ENCODE results near the gene TCF20. TPM values are rescaled to one million over a fixed set of nuclear protein-coding genes. Genes with fewer than 3 reads are reported as not detected.
A peak's percentile ranks its signal among the peaks of the same experiment; 100 is the strongest.

The TCF20 gene
- polyA plus RNA-seq (2013, experiment 1 of 2): 11.3 TPM
- polyA plus RNA-seq (2013, experiment 2 of 2): 11.0 TPM

DNA sequence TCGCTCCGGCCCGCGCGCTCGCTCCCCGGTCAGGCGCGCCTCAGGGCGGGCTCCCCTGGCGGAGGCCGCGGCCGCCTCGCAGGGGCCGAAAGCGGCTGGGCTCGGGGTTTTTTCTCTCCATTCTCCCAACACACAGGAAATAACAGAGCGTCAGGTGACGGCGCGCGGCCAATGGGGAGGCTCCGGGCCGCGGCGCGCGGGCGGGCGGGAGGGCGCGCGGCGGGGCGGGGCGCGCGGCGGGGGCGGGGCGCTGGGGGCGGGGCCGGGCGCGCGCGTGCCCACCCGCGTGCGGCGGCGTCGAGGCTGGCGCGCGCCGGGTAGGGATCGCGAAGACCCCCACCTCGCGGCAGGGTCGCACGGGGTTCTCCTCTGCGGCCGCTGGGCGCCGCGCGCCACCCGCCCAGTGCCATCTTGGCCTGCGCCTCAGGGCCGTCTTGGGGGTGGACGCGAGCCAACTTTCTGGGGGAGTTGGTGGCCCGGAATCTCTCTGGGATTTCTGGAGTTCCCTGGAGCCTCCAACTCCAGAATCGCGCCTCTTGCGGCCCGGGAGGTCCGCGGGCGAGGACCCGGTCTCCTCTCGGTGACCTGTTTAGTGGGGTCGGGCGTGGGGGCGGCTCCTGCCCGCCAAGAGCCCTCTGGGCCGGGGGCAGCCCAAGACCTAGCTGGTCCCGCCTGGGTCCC is at the start of gene TCF20:
TSS of gene TCF20 (minus strand) at position 144 of the 681 bp plus-strand sequence. CDS start 55,348 bp downstream, outside the sequence.
- H4K91ac ChIP-seq (ENCODE audit: low read length): no peak within 1 kb of the TSS
- H3K4me1 ChIP-seq (ENCODE audit: control insufficient read depth, insufficient read depth, low read depth, low read length): peaks cover 12% of the 10 kb centered on the region
- no peaks in the 10 kb centered on the region for H3K9me3 ChIP-seq (ENCODE audit: control insufficient read depth, low read length)
- no peak within 1 kb of the TSS for H2AK5ac ChIP-seq (ENCODE audit: low read length, severe bottlenecking)
- WGBS: 43% methylated on average over 29 of the region's 91 CpGs
- peak within 1 kb of the TSS; percentile 74 to 79 for H3K23ac ChIP-seq (ENCODE audit: low read length in 2 of 2)
- peak within 1 kb of the TSS; percentile 94 for H2BK15ac ChIP-seq (ENCODE audit: low read depth, poor library complexity, severe bottlenecking)
- H3K27me3 ChIP-seq (ENCODE audit: control insufficient read depth in 1 of 2, insufficient read depth in 1 of 2, low read length in 2 of 2): peaks cover 0 to 8% of the 10 kb centered on the region in 2 experiments
- H3K9ac ChIP-seq (ENCODE audit: low read length): peak within 1 kb of the TSS; percentile 86
- H4K8ac ChIP-seq (ENCODE audit: low read length): peak within 1 kb of the TSS; percentile 67
- H2BK12ac ChIP-seq (ENCODE audit: low read length in 2 of 2): no peak within 1 kb of the TSS
- H3K4me3 ChIP-seq (ENCODE audit: insufficient read depth in 1 of 2, low read depth in 1 of 2, low read length in 2 of 2): peak within 1 kb of the TSS; percentile 73 to 92
- H3K27ac ChIP-seq (ENCODE audit: low read length, poor library complexity, severe bottlenecking): peak within 1 kb of the TSS; percentile 16
- H3K4me2 ChIP-seq (ENCODE audit: low read length, poor library complexity, severe bottlenecking): peak within 1 kb of the TSS; percentile 91
- peak within 1 kb of the TSS; percentile 80 for H2AFZ ChIP-seq (ENCODE audit: low read depth, low read length)
- DNase-seq: peak; percentile 83
- no peak within 1 kb of the TSS for H2BK5ac ChIP-seq (ENCODE audit: low read depth, low read length, poor library complexity, severe bottlenecking)
- no peaks in the 10 kb centered on the region for H3K36me3 ChIP-seq (ENCODE audit: control insufficient read depth in 1 of 2, insufficient read depth in 2 of 2, low read depth in 1 of 2, low read length in 2 of 2)
- peak within 1 kb of the TSS; percentile 17 to 61 for H3K14ac ChIP-seq (ENCODE audit: low read length in 2 of 2)
- peaks cover 1% of the 10 kb centered on the region for H3K79me1 ChIP-seq (replicated peaks; ENCODE audit: low read length, poor library complexity, severe bottlenecking)
- peak within 1 kb of the TSS; percentile 54 to 81 for H3K4ac ChIP-seq (ENCODE audit: low read depth in 1 of 2, low read length in 2 of 2)
- H3K18ac ChIP-seq (ENCODE audit: low read depth in 1 of 2, low read length in 2 of 2): peak within 1 kb of the TSS; percentile 69 to 85
- peak within 1 kb of the TSS; percentile 68 for H2BK120ac ChIP-seq (ENCODE audit: low read depth, low read length)

DNA sequence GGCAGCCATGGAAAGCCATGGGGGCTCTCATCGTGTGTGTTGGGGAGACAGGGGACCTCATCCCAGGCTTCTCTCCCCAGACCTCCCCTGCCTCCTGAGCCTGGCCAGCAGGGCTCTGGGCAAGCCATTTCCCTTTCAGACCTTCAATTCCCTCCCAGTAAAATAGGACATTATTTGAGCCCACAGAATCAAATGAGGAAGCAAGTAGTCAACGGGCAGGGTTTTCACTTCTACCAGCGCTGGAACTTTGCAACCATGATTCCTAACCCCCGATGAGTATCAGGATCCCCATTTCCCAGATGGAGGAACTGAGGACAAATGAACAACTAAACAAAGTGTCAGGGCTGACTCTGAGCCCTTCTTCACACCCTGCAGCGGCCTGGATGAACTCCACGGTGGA is 48.9 kb upstream of the TCF20 start:
- Histone ChIP-seq H2BK120ac (ENCODE audit: low read depth, low read length) (no peak overlapping the region), H3K18ac (ENCODE audit: low read depth in 1 of 2, low read length in 2 of 2) (no peak overlapping the region), H2BK12ac (ENCODE audit: low read length in 2 of 2) (no peak overlapping the region), H3K27ac (ENCODE audit: low read length, poor library complexity, severe bottlenecking) (no peak overlapping the region), H4K91ac (ENCODE audit: low read length) (no peak overlapping the region), H3K4me3 (ENCODE audit: insufficient read depth in 1 of 2, low read depth in 1 of 2, low read length in 2 of 2) (no peak overlapping the region), H4K8ac (ENCODE audit: low read length) (no peak overlapping the region), H3K9me3 (ENCODE audit: control insufficient read depth, low read length) (no peaks in the 10 kb centered on the region), H3K4ac (ENCODE audit: low read depth in 1 of 2, low read length in 2 of 2) (no peak overlapping the region), H2BK5ac (ENCODE audit: low read depth, low read length, poor library complexity, severe bottlenecking) (no peak overlapping the region), H3K23ac (ENCODE audit: low read length in 2 of 2) (no peak overlapping the region), H2BK15ac (ENCODE audit: low read depth, poor library complexity, severe bottlenecking) (no peak overlapping the region), H2AFZ (ENCODE audit: low read depth, low read length) (no peak overlapping the region), H2AK5ac (ENCODE audit: low read length, severe bottlenecking) (no peak overlapping the region), H3K79me1 (replicated peaks; ENCODE audit: low read length, poor library complexity, severe bottlenecking) (peaks cover 2% of the 10 kb centered on the region), H3K9ac (ENCODE audit: low read length) (no peak overlapping the region), H3K4me1 (ENCODE audit: control insufficient read depth, insufficient read depth, low read depth, low read length) (peaks cover 5% of the 10 kb centered on the region), H3K4me2 (ENCODE audit: low read length, poor library complexity, severe bottlenecking) (no peak overlapping the region), H3K14ac (ENCODE audit: low read length in 2 of 2) (no peak overlapping the region), H3K36me3 (ENCODE audit: control insufficient read depth in 1 of 2, insufficient read depth in 2 of 2, low read depth in 1 of 2, low read length in 2 of 2) (no peaks in the 10 kb centered on the region), H3K27me3 (ENCODE audit: control insufficient read depth in 1 of 2, insufficient read depth in 1 of 2, low read length in 2 of 2) (peaks cover 3 to 44% of the 10 kb centered on the region in 2 experiments)
- 79% methylated on average over 6 of the region's 6 CpGs for WGBS
- no peak for DNase-seq

DNA sequence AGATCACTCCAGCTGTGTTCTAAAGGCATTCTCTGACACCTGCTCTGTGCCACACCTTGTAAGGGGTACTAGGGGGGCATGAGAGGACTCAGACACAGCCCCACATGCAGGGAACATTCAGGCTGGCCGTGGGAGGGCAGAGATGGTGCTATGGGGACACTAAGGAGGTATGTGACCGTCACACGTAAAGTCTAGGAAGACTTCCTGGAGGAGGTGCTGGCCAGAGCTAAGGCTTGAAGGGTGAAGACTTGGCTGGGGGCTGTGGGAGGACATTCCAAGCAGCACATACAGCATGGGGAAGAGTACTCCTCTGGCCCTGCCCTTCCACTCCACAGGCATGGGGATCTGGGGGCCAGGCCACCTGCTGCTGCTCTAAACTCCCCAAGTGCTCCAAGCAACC is 48.5 kb upstream of the TCF20 start:
- Histone ChIP-seq H4K8ac (ENCODE audit: low read length) (no peak overlapping the region), H2BK5ac (ENCODE audit: low read depth, low read length, poor library complexity, severe bottlenecking) (no peak overlapping the region), H3K79me1 (replicated peaks; ENCODE audit: low read length, poor library complexity, severe bottlenecking) (peaks cover 2% of the 10 kb centered on the region), H3K27ac (ENCODE audit: low read length, poor library complexity, severe bottlenecking) (no peak overlapping the region), H2BK12ac (ENCODE audit: low read length in 2 of 2) (no peak overlapping the region), H3K27me3 (ENCODE audit: control insufficient read depth in 1 of 2, insufficient read depth in 1 of 2, low read length in 2 of 2) (peaks cover 3 to 48% of the 10 kb centered on the region in 2 experiments), H3K4me1 (ENCODE audit: control insufficient read depth, insufficient read depth, low read depth, low read length) (peaks cover 10% of the 10 kb centered on the region), H3K14ac (ENCODE audit: low read length in 2 of 2) (no peak overlapping the region), H2BK15ac (ENCODE audit: low read depth, poor library complexity, severe bottlenecking) (no peak overlapping the region), H2BK120ac (ENCODE audit: low read depth, low read length) (no peak overlapping the region), H3K18ac (ENCODE audit: low read depth in 1 of 2, low read length in 2 of 2) (no peak overlapping the region), H4K91ac (ENCODE audit: low read length) (no peak overlapping the region), H3K9me3 (ENCODE audit: control insufficient read depth, low read length) (no peaks in the 10 kb centered on the region), H3K36me3 (ENCODE audit: control insufficient read depth in 1 of 2, insufficient read depth in 2 of 2, low read depth in 1 of 2, low read length in 2 of 2) (no peaks in the 10 kb centered on the region), H3K9ac (ENCODE audit: low read length) (no peak overlapping the region), H3K23ac (ENCODE audit: low read length in 2 of 2) (no peak overlapping the region), H2AFZ (ENCODE audit: low read depth, low read length) (no peak overlapping the region), H3K4me2 (ENCODE audit: low read length, poor library complexity, severe bottlenecking) (no peak overlapping the region), H3K4me3 (ENCODE audit: insufficient read depth in 1 of 2, low read depth in 1 of 2, low read length in 2 of 2) (no peak overlapping the region), H2AK5ac (ENCODE audit: low read length, severe bottlenecking) (no peak overlapping the region), H3K4ac (ENCODE audit: low read depth in 1 of 2, low read length in 2 of 2) (no peak overlapping the region)
- no peak for DNase-seq
- WGBS: 65% methylated on average over 3 of the region's 3 CpGs

DNA sequence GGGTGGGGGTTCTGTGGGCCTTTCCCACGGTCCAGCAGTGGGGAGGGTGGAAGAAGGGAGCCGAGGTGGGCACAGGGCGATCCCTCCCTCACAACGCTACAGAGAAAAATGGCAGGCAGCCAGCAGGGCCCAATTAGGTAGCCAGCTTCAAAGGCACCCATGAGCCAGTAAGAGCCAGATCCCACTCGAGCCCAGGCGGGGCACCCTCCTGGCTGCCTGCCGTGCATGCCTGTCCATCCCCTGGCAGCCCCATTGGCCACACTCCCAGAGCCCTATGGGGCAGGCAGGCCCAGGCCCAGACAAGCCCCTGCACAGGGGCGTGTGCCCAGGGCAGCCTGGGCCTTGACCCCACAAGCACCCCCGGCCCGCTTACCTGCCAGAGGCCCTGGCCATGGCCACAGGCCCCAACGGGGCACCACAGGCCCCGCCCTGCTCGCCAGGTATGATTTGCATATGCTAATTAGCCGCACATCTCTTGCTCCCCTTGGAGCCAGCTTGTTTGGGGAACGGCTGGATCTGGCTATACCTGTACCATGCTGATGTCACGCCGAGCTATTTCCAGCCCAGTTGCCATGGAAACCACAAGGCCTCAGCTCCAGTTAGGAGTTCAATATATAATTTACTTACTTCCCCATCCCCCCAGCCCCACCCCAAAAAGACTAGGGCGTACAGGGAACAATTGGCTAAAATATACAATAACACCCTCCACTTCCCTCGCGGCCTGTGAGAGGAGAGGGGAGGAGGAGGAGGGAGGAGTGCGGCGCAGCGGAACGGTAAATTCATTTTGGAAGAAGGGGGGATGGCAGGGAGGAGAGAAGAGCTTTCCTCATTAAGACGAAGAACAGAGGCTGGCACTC is 47.5 kb upstream of the TCF20 start:
- no peak for DNase-seq
- no peak overlapping the region for H3K23ac ChIP-seq (ENCODE audit: low read length in 2 of 2)
- no peak overlapping the region for H2BK15ac ChIP-seq (ENCODE audit: low read depth, poor library complexity, severe bottlenecking)
- no peak overlapping the region for H2BK120ac ChIP-seq (ENCODE audit: low read depth, low read length)
- H2AFZ ChIP-seq (ENCODE audit: low read depth, low read length): no peak overlapping the region
- H3K4me2 ChIP-seq (ENCODE audit: low read length, poor library complexity, severe bottlenecking): no peak overlapping the region
- H4K8ac ChIP-seq (ENCODE audit: low read length): no peak overlapping the region
- no peaks in the 10 kb centered on the region for H3K79me1 ChIP-seq (replicated peaks; ENCODE audit: low read length, poor library complexity, severe bottlenecking)
- H3K9me3 ChIP-seq (ENCODE audit: control insufficient read depth, low read length): no peaks in the 10 kb centered on the region
- H3K36me3 ChIP-seq (ENCODE audit: control insufficient read depth in 1 of 2, insufficient read depth in 2 of 2, low read depth in 1 of 2, low read length in 2 of 2): no peaks in the 10 kb centered on the region
- peaks cover 20% of the 10 kb centered on the region for H3K4me1 ChIP-seq (ENCODE audit: control insufficient read depth, insufficient read depth, low read depth, low read length)
- H3K14ac ChIP-seq (ENCODE audit: low read length in 2 of 2): no peak overlapping the region
- no peak overlapping the region for H3K9ac ChIP-seq (ENCODE audit: low read length)
- no peak overlapping the region for H4K91ac ChIP-seq (ENCODE audit: low read length)
- no peak overlapping the region for H3K4ac ChIP-seq (ENCODE audit: low read depth in 1 of 2, low read length in 2 of 2)
- H3K4me3 ChIP-seq (ENCODE audit: insufficient read depth in 1 of 2, low read depth in 1 of 2, low read length in 2 of 2): no peak overlapping the region
- H3K18ac ChIP-seq (ENCODE audit: low read depth in 1 of 2, low read length in 2 of 2): no peak overlapping the region
- WGBS: 80% methylated on average over 24 of the region's 25 CpGs
- H3K27me3 ChIP-seq (ENCODE audit: control insufficient read depth in 1 of 2, insufficient read depth in 1 of 2, low read length in 2 of 2): peaks cover 3 to 54% of the 10 kb centered on the region in 2 experiments
- no peak overlapping the region for H2AK5ac ChIP-seq (ENCODE audit: low read length, severe bottlenecking)
- H2BK5ac ChIP-seq (ENCODE audit: low read depth, low read length, poor library complexity, severe bottlenecking): no peak overlapping the region
- H3K27ac ChIP-seq (ENCODE audit: low read length, poor library complexity, severe bottlenecking): no peak overlapping the region
- no peak overlapping the region for H2BK12ac ChIP-seq (ENCODE audit: low read length in 2 of 2)

Measured in mesenchymal stem cell (in vitro differentiated cells and primary cell).